ENCODE results near the gene LRRK1.

DNA sequence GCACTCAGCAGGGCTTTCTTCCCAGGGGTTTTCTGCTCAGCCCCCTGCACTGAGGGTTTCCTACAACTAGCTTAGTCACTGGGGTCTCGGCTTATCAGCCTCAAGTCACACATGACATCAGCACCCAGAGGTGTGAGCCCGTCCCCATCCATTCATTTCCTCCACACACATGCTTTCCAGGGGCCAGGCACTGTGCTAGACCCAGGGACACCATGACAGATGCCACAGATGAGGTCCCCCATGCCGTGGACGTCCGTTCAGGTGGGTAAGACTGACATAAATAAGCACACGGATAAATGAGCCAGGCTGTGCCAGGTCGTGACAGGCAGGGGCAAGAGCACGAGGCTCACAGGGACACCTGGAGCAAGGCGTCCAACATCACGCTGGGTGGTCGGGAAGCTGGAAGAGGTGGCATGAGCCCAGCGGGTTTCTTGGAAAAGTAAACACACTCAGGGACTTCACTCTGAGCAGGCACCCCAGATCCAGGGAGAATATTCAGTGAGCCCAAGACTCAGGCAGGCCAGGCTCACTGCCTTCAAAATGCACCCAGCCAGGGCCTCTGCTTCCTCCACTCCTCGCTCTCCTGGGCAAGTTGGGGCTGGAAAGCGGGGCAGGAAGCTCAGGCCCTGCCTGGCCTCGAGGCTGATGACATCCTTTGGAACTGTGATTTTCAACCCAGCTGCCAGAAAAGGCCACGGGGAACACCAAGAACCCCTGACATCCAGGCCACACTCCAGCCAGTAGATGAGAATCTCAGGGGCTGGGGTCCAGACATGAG, 193.4 kb downstream of the LRRK1 start:
- no peak for TF ChIP-seq EZH2 (IDR thresholded peaks at IDR 0.05; ENCODE audit: borderline replicate concordance, low read depth, low read length, severe bottlenecking)
- TF ChIP-seq, protein P1, sequence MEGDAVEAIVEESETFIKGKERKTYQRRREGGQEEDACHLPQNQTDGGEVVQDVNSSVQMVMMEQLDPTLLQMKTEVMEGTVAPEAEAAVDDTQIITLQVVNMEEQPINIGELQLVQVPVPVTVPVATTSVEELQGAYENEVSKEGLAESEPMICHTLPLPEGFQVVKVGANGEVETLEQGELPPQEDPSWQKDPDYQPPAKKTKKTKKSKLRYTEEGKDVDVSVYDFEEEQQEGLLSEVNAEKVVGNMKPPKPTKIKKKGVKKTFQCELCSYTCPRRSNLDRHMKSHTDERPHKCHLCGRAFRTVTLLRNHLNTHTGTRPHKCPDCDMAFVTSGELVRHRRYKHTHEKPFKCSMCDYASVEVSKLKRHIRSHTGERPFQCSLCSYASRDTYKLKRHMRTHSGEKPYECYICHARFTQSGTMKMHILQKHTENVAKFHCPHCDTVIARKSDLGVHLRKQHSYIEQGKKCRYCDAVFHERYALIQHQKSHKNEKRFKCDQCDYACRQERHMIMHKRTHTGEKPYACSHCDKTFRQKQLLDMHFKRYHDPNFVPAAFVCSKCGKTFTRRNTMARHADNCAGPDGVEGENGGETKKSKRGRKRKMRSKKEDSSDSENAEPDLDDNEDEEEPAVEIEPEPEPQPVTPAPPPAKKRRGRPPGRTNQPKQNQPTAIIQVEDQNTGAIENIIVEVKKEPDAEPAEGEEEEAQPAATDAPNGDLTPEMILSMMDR (IDR thresholded peaks at IDR 0.05; ENCODE audit: borderline replicate concordance, extremely low read depth, low read length, poor library complexity, severe bottlenecking): no peak
